Measurements from ENCODE around the gene OSBPL5. TPM values are rescaled to one million over a fixed set of nuclear protein-coding genes. Genes with fewer than 3 reads are reported as not detected.

Gene OSBPL5
- total RNA-seq, 1 experiment from 2014 or later, result 16.1 TPM

- no peak overlapping the region for H3T11ph ChIP-seq (ENCODE audit: low read length)
- no peak overlapping the region for H2BK12ac ChIP-seq (ENCODE audit: insufficient read length, low read depth, low read length)
- Mint-ChIP-seq H3K27ac (peak overlapping the region in 1 of 3 experiments; percentile 84; a peak in 1 of 7 replicates), H3K4me3 (peak overlapping the region in 1 of 2 experiments; percentile 29; a peak in 1 of 5 replicates), H3K36me3 (ENCODE audit: insufficient read depth in 1 of 3, low read depth in 3 of 3) (peaks cover 0 to 2% (median 0%) of the 10 kb centered on the region in 3 experiments; a peak in 2 of 7 replicates), H3K4me1 (peaks cover 42 to 62% of the 10 kb centered on the region in 2 experiments), H3K27me3 (ENCODE audit: low read depth) (peaks cover 40% of the 10 kb centered on the region), H3K9me3 (no peaks in the 10 kb centered on the region)
- no peaks in the 10 kb centered on the region for H3K9me3 ChIP-seq (ENCODE audit: control insufficient read depth, low read depth, low read length)
- H3K23me2 ChIP-seq (ENCODE audit: insufficient read length, low read depth, low read length, poor library complexity, severe bottlenecking), result peaks cover 17% of the 10 kb centered on the region
- no peak overlapping the region for H3K9ac ChIP-seq (ENCODE audit: extremely low read depth, insufficient read length, low read length)
- no peak overlapping the region for H3K14ac ChIP-seq (ENCODE audit: insufficient read depth, low read length)
- no CpG with 5 or more reads among the region's 7 CpGs for WGBS (ENCODE audit: extremely low coverage, insufficient read length, low lambda C conversion rate)
- H3K18ac ChIP-seq (ENCODE audit: insufficient read length, low read depth, low read length), result no peak overlapping the region
- H2BK120ac ChIP-seq (ENCODE audit: low read depth, low read length, poor library complexity, severe bottlenecking), result no peak overlapping the region
- H2BK15ac ChIP-seq (ENCODE audit: low read depth, low read length), result no peak overlapping the region
- H3K4me2 ChIP-seq (ENCODE audit: insufficient read depth, insufficient read length, low read length), result no peak overlapping the region
- H3K79me1 ChIP-seq (ENCODE audit: insufficient read depth, low read depth, low read length, poor library complexity, severe bottlenecking), result no peaks in the 10 kb centered on the region
- H4K20me1 ChIP-seq (ENCODE audit: control insufficient read depth, insufficient read depth, insufficient read length), result no peaks in the 10 kb centered on the region
- H3K27me3 ChIP-seq (ENCODE audit: insufficient read depth, low read length), result peaks cover 6% of the 10 kb centered on the region; the same call in 1 of the 2 replicates
- H2BK5ac ChIP-seq (ENCODE audit: insufficient read length, low read length), result no peak overlapping the region
- no peak overlapping the region for H3K4ac ChIP-seq (ENCODE audit: low read depth, low read length)
- H2BK20ac ChIP-seq (ENCODE audit: low read depth, low read length, poor library complexity, severe bottlenecking), result no peak overlapping the region
- no peak overlapping the region for H2AK5ac ChIP-seq (ENCODE audit: insufficient read length, low read length)
- H3K27ac ChIP-seq (ENCODE audit: insufficient read length, low read depth, low read length), result no peak overlapping the region
- H4K8ac ChIP-seq (replicated peaks; ENCODE audit: insufficient read length, low read depth, low read length), result no peak overlapping the region
- H3K4me1 ChIP-seq (ENCODE audit: insufficient read depth, low read length), result peaks cover 6% of the 10 kb centered on the region; the same call in 1 of the 2 replicates
- H4K91ac ChIP-seq (ENCODE audit: insufficient read length, low read depth, low read length), result no peak overlapping the region
- no peak for TF ChIP-seq CTCF (conservative IDR thresholded peaks at IDR 0.05)
- no peak overlapping the region for H4K5ac ChIP-seq (ENCODE audit: insufficient read length, low read depth, low read length)
- H3K23ac ChIP-seq (ENCODE audit: insufficient read length, low read depth, low read length), result no peak overlapping the region
- no peak for DNase-seq
- H2AFZ ChIP-seq (ENCODE audit: low read length), result no peak overlapping the region
- H3K56ac ChIP-seq (ENCODE audit: insufficient read length, low read depth, low read length), result no peak overlapping the region
- H3K79me2 ChIP-seq (ENCODE audit: insufficient read depth, low read length), result no peaks in the 10 kb centered on the region
Measured at GRCh38 chr11:3161720-3162409, 3.2 kb downstream of the OSBPL5 start.
